NCI-H1694 treated with DMSO at 0.1 percent for 48 hours (cell line): ENCODE results near the gene RAMP2.
A peak's percentile ranks its signal among the peaks of the same experiment; 100 is the strongest.

ENCODE experiments used
- DNase-seq: peaks from one replicate; lab custom pipeline; 2025; lab: John Stamatoyannopoulos, UW

The RAMP2 gene

GRCh38 chr17:42795061-42795460, 34.0 kb downstream of the RAMP2 start:
- no peak for DNase-seq

GRCh38 chr17:42795465-42795864, 34.4 kb downstream of the RAMP2 start:
- DNase-seq = no peak

DNA sequence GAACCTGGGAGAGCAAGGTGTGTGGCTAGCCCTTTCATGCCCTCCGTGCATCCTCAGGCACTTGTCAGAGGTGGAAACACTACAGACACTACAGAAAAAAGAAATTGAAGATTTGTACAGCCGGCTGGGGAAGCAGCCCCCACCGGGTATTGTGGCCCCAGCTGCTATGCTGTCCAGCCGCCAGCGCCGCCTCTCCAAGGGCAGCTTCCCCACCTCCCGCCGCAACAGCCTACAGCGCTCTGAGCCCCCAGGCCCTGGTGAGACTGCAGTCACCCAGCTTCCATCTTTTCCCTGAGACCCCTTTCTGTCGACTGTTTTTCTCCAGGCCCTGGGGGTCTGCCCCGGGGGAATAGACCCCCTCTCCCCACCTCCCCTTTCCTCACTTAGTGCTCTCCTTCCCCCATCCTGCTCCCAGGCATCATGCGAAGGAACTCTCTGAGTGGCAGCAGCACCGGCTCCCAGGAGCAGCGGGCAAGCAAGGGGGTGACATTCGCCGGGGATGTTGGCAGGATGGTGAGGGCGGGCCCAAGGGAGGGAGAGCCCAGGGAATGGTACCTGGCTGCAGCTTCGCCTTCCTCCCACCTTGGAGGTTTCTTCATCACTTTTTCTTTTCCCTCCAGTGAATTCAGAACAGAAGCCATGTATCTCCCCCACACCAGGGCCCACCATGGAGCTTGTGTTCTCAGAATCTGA, 35.2 kb downstream of the RAMP2 start:
- no peak for DNase-seq

DNA sequence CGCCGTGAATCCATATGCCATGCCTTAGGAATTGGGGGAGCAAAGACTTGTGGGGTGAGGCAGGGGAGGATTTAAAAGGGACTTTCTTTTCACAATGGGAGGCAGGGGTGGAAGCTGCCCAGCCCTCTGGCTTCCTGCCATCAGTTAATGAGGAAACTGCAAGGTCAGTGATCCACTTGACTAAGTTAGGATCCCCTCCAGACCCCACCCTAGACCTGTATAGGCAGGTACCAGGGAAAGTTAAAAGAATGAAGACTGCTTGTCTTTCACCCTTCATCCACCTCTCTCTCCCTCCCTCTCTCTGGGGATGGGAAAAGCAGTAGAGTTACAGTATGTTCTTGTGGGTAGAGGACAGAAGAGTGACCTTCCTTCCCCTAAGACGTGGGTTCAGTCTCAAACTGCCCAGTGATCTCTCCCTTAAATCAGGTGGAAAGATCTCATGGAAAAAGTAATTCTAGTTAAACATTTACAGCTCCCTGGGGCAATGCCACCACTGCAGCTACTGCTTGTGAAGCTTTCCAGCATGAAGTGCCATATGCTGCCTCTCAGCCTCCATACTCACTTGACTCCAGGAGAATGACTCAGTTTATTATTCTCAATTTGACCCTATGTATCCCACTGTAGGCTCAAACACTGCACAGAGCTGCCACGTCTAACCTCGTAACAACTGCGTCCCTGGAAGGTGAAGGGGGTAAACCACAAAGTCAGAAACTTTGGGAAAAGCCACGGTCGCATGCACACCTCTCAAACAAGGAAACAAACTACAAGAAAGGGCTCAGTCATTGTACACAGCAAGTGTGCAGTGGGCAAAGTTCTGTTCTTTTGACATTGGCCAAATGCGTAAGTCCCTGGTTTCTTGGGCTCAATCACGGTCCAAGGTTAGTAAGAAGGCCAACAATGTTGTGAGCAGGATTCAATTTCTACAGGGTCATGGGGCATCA, 36.3 kb downstream of the RAMP2 start:
- DNase-seq = no peak

DNA sequence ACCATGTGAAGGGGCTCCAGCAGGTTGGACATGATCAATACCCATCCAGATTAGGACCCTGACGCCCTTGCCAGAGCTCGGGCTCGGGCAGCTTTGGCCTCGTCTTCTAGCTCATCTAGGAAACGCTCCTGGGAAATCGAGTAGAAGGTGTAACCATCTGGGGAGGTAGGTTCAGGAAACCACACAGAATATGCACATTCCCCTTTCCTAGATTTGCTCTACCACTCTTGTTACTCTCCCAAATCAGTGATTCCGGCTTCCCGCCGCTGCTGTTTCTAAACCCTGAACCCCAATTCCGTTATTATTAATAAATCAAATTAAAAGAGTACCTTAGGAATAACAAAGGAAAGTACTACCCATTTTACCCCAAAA, 37.0 kb downstream of the RAMP2 start:
- DNase-seq = no peak

- peak; percentile 62 for DNase-seq
Measured at GRCh38 chr17:42798383-42799380, 37.7 kb downstream of the RAMP2 start, which contains the start of the genes CNTD1 and COA3. CNTD1 (plus strand) TSS chr17:42798861; CDS start chr17:42799068, 207 bp downstream. COA3 (minus strand) TSS chr17:42798704; CDS start chr17:42798681, 23 bp downstream.

GRCh38 chr17:42803074-42803883, 42.3 kb downstream of the RAMP2 start:
- no peak for DNase-seq

GRCh38 chr17:42804918-42805367, 43.9 kb downstream of the RAMP2 start:
- DNase-seq = no peak

- DNase-seq = no peak
Measured at GRCh38 chr17:42806249-42806648, 45.2 kb downstream of the RAMP2 start.

DNA sequence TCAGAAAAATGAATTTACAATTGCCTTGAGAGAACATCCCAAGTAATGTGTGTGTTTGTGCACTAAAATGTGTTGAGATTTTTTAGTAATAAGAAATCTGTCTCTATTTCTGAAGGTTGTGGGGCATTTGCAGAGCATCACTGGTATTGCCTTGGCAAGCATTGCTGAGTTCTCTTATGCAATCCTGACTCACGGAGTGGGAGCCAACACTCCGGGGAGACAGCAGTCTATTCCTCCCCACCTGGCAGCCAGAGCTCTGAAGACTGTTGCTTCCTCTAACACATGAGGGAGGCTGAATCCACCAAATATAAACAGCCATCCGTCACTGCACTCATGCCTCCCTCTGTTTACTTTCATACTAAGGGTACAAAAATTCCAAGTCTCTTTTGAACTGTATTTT, 48.2 kb downstream of the RAMP2 start:
- no peak for DNase-seq
